ENCODE results near the gene FAM20C. TPM values are rescaled to one million over a fixed set of nuclear protein-coding genes. Genes with fewer than 3 reads are reported as not detected.

Gene FAM20C
- total and polyA plus RNA-seq, 10 of the 15 experiments (the other 5 are each of a cell fraction or from before 2014, with no cell fraction given), result 0.44 TPM; not detected in 9

DNA sequence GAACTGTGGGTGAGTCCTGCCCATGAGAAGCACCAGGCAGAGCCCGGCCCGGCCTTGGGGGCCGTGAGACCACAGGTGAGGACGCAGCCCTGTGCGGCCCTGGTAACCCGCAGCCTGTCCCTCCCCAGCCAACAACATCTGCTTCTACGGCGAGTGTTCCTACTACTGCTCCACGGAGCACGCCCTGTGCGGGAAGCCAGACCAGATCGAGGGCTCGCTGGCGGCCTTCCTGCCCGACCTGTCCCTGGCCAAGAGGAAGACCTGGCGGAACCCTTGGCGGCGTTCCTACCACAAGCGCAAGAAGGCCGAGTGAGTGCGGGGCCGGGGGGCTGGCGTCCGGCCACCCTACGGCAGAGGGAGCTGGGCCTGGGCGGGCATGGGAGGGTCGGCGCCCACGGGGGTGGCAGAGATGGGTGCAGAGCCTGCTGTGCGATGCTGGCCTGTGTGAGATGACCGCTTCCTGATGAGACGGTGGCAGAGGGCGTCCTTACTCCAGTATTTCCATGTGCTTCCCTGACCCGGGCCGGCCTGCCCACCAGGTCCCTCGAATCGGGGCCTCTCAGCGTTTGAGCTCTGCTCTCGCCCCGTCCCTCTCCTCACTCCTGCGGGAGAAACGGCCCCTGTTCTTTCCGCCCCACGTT lies 63.5 kb downstream of the FAM20C start:
- ChIA-PET CTCF (no interaction called here), SMC1A (ENCODE audit: uncharacterized antibody, unreplicated experiment) (no interaction called here), RAD21 (ENCODE audit: unreplicated experiment) (no interaction called here), POLR2A (no interaction called here)
- Histone ChIP-seq H3K9me3 (replicated peaks; ENCODE audit: control insufficient read depth, insufficient read depth, low read length) (no peaks in the 10 kb centered on the region; the same call in 2 of the 3 replicates), H4K20me1 (ENCODE audit: control insufficient read depth, insufficient read depth) (no peaks in the 10 kb centered on the region), H3K9ac (ENCODE audit: control insufficient read depth, insufficient read depth, low read length) (no peak overlapping the region), H3K27me3 (replicated peaks in 1 of 2; ENCODE audit: control insufficient read depth in 2 of 2, insufficient read depth in 2 of 2, low read length in 1 of 2) (no peaks in the 10 kb centered on the region), H3K4me3 (no peak overlapping the region), H3K4me2 (ENCODE audit: control insufficient read depth, insufficient read depth) (no peak overlapping the region), H3K79me2 (ENCODE audit: control insufficient read depth, insufficient read depth, low read length) (no peaks in the 10 kb centered on the region), H3K36me3 (ENCODE audit: control insufficient read depth in 2 of 2, insufficient read depth in 2 of 2, low read length in 1 of 2) (no peaks in the 10 kb centered on the region), H3K27ac (ENCODE audit: control insufficient read depth, insufficient read depth) (no peak overlapping the region), H2AFZ (ENCODE audit: control insufficient read depth, low read depth, low read length) (no peak overlapping the region), H3K4me1 (ENCODE audit: control insufficient read depth, insufficient read depth, low read length) (no peaks in the 10 kb centered on the region)
- no peak for FAIRE-seq
- 75% methylated on average over 37 of the region's 44 CpGs for WGBS (ENCODE audit: insufficient coverage, insufficient replicate concordance, low lambda C conversion rate, missing lambda C conversion rate)
- no TSS peak for BruUV-seq (replicated peaks)
- TF ChIP-seq YBX1 (IDR thresholded peaks at IDR 0.05), result no peak
- no peak for TF ChIP-seq TCF7 (IDR thresholded peaks at IDR 0.05; ENCODE audit: borderline replicate concordance)
- no peak for TF ChIP-seq ZSCAN29 (IDR thresholded peaks at IDR 0.05)
- TF ChIP-seq, protein P1, sequence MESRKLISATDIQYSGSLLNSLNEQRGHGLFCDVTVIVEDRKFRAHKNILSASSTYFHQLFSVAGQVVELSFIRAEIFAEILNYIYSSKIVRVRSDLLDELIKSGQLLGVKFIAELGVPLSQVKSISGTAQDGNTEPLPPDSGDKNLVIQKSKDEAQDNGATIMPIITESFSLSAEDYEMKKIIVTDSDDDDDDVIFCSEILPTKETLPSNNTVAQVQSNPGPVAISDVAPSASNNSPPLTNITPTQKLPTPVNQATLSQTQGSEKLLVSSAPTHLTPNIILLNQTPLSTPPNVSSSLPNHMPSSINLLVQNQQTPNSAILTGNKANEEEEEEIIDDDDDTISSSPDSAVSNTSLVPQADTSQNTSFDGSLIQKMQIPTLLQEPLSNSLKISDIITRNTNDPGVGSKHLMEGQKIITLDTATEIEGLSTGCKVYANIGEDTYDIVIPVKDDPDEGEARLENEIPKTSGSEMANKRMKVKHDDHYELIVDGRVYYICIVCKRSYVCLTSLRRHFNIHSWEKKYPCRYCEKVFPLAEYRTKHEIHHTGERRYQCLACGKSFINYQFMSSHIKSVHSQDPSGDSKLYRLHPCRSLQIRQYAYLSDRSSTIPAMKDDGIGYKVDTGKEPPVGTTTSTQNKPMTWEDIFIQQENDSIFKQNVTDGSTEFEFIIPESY (IDR thresholded peaks at IDR 0.05), result no peak
- TF ChIP-seq TCF3 (IDR thresholded peaks at IDR 0.05; ENCODE audit: borderline replicate concordance, insufficient read depth, low read depth, low read length), result no peak
- TF ChIP-seq EED (IDR thresholded peaks at IDR 0.05; ENCODE audit: low read depth), result no peak
- TF ChIP-seq NR2C1 (IDR thresholded peaks at IDR 0.05), result no peak
- TF ChIP-seq STAT3 (IDR thresholded peaks at IDR 0.05; ENCODE audit: low read depth, low read length), result no peak
- TF ChIP-seq, protein P2, sequence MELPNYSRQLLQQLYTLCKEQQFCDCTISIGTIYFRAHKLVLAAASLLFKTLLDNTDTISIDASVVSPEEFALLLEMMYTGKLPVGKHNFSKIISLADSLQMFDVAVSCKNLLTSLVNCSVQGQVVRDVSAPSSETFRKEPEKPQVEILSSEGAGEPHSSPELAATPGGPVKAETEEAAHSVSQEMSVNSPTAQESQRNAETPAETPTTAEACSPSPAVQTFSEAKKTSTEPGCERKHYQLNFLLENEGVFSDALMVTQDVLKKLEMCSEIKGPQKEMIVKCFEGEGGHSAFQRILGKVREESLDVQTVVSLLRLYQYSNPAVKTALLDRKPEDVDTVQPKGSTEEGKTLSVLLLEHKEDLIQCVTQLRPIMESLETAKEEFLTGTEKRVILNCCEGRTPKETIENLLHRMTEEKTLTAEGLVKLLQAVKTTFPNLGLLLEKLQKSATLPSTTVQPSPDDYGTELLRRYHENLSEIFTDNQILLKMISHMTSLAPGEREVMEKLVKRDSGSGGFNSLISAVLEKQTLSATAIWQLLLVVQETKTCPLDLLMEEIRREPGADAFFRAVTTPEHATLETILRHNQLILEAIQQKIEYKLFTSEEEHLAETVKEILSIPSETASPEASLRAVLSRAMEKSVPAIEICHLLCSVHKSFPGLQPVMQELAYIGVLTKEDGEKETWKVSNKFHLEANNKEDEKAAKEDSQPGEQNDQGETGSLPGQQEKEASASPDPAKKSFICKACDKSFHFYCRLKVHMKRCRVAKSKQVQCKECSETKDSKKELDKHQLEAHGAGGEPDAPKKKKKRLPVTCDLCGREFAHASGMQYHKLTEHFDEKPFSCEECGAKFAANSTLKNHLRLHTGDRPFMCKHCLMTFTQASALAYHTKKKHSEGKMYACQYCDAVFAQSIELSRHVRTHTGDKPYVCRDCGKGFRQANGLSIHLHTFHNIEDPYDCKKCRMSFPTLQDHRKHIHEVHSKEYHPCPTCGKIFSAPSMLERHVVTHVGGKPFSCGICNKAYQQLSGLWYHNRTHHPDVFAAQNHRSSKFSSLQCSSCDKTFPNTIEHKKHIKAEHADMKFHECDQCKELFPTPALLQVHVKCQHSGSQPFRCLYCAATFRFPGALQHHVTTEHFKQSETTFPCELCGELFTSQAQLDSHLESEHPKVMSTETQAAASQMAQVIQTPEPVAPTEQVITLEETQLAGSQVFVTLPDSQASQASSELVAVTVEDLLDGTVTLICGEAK (IDR thresholded peaks at IDR 0.05; ENCODE audit: borderline replicate concordance), result no peak
- no peak for TF ChIP-seq ESRRA (IDR thresholded peaks at IDR 0.05; ENCODE audit: low read length)
- no peak for TF ChIP-seq POLR2AphosphoS2 (IDR thresholded peaks at IDR 0.05; ENCODE audit: low read depth, low read length)
- no peak for TF ChIP-seq BCL11A (IDR thresholded peaks at IDR 0.05; ENCODE audit: low read depth, low read length)
- TF ChIP-seq RAD21 (IDR thresholded peaks at IDR 0.05; ENCODE audit: insufficient read depth, low read depth, low read length), result no peak
- no peak for TF ChIP-seq RCOR1 (conservative IDR thresholded peaks at IDR 0.05; ENCODE audit: low read depth, low read length)
- intact Hi-C loops (cut with micrococcal nuclease; ENCODE audit: unreplicated experiment), result no loop called here
- DNase-seq (ENCODE audit: low read depth, low spot score), result no peak
- ATAC-seq, result no peak
- in situ Hi-C loops (cut with MboI), result no loop called here
